Epidermal melanocyte (primary cell): ENCODE measurements around the gene ST7.

ENCODE experiments used
- DNase-seq: peaks from one replicate; pipeline ENCODE4 v3.0.0; 2011; ENCODE audit warnings: low spot score; ENCODE audit not compliant: insufficient read length

The ST7 gene

DNA sequence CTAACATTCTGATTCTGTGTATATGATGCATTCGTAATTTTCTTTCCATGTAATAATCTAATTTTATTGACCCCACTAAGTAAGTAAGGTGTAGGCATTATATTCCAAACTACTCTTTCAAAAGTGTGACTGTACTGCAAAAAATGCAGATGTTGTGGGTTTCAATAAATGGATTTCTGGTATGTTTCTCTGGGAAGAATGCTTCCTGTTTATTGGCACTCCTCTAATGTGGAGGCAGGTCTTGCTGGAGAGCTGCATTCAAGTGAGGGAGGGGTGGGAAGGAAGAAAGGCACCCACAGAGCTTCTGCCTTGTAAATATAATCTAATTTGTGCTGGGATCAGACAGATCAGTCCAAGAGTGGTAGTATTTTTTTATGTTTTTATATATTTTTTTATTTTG, 23.9 kb downstream of the ST7 start:
- no peak for DNase-seq

DNA sequence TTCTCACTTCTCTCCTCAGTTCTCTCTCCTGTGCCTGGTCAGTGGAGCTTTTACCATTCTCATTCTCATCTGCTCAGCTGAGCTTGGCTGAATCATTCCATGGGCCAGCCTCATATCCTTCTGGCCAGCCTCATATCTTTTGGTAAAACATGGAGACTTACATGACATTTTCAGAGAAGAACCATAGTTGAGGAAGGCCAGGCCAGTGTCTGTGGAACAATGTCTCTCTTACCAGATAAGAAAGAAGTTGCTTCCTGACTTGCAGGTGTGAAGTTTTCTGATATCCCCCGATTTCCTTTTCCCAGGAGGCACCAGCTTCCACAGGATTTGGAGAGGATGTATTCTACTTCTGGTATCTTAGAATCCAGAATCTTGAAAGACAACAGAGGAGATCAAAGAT, 24.7 kb downstream of the ST7 start:
- DNase-seq = no peak

DNA sequence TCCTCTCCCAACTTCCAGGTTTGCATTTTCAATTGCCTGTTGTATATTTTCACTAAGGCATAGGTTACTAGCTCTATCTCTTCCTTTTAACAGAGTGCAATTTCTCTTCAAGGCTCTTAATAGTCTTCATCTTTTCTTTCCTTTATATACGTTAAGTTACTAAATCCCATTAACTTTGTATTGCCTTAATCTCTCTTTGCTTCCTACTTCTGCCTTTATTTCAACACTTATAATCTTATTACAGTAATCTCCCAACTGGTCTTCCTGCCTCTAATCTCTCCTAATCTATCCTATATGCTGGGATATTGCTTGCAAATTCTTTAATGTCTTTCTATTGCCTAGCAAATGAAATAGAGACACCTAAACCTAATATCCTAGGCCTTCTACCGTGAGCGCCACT, 26.1 kb downstream of the ST7 start:
- DNase-seq = no peak

DNA sequence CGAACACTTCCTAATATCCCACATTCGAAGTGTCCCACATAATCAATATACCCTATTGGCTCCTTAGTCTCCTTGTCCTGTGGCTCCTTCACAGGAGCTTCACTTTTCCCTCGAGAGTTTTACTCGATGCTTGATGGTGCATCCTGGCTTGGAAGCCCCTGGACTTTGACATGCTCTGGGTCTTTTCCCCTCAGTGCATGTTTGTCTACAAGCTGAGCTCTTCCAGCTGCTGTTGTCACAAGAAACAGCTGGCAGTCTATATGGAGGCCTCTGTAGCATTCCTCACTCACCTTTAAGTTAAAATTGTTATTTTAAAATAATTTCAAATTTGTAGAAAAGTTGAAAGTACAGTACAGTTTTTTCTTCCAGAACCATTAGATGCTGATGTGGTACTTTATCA, 27.1 kb downstream of the ST7 start:
- no peak for DNase-seq

DNA sequence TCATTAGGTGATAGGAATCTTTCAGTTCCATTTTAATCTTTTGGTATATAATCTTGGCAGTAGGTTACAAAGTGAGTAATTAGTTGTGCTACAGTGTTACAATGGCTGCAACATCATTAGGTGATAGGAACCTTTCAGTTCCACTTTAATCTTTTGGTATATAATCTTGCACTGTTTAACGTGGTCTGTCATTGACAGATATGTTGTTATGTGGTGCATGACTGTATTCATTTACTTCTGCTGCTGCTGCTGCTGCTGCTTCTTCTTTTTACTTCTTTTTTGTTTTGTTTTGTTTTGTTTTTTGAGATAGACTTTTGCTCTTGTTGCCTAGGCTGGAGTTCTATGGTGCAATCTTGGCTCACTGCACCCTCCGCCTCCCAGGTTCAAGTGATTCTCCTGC, 28.6 kb downstream of the ST7 start:
- no peak for DNase-seq

DNA sequence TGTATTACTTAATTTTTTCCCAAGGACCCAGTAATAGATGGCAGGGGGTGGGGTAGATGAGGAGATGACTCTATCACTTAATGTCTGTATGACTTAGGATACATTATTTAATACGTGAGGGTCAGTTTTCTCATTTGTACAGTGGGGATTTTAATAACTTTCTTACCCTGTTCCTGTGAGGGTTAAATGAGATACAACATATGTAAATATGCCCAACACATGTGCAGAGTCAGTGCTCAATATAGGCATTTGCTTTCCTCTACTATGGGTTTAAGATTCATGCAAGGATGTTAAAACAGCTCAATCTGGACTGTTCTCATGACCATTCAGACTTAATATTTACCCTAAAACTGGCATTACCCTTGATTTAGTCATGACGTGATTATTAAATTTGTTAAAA, 31.2 kb downstream of the ST7 start:
- no peak for DNase-seq

DNA sequence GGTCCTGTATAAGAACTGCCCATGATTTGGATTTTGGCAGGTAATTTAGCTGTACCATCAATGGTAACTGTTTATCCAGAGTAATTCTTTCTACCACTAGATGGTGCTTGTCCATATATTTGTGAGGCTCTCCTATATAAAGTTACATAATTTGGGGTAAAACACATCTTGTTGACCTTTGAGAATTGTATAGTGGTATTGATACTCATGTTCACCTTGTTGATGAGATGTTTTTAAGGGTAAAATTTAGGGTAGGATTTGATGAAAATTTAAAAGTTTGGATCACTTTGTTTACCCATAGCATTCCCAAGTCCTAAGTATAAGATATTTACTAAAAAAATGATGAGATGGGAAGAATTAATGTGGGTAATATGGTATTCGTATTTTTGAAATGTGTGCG, 31.6 kb downstream of the ST7 start:
- no peak for DNase-seq

DNA sequence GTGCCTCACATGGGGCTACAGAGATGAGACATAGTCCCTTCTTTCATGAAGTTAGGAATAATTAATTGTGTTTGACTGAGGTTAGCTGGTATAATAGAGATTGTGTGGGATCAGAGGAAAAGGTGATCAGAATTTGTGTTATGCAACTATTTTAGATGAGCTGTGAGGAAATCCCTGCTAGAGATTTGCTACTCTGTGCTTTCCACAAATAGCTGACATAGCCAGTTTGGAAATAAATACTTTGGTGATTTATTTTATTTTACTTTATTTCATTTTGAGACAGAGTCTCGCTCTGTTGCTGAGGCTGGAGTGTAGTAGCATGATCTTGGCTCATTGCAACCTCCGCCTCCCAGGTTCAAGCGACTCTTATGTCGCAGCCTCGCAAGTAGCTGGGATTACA, 32.3 kb downstream of the ST7 start:
- no peak for DNase-seq

DNA sequence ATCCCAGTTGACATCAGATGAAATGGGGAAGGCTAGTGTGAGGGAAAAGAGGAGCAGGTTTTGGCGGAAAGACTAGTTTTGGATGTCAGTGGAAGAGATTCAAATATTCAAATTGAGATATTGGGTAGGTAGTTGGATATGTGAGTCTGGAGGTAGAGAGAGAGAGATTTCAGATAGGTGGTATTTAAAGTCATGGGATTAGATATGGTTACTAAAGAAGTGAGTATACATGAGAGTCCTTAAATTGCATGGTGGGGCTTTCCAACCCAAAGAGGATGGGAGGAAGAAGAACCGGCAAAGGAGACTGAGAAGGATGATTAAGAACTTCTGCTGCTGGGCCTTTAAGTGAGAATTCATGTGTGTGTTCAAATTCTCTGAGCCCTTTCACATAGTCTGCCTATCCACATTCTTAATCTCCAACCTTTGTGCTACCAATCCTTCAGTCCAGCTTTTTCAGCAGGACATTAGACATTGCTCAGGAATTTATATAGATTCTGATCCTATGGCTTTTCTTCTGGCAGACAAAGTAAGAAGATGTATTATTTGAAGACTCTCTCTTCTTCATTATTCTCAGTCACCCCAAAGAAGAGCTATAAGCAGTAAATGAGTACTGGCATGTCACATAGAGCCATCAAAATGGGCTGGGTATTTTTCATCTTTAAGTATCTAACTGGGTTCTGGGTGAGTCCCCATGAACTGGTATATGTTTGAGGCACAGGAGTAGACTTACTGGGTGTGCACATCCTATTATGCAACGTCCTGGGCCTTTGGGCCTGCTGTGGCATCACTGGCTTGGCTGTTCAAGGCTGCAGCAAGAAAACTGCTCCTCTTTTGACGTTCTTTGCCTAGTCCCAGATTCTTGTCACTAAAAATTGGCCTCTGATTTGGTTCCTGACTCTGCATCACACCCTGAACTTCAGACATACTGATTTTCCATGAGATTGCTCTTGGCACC, 33.6 kb downstream of the ST7 start:
- no peak for DNase-seq

DNA sequence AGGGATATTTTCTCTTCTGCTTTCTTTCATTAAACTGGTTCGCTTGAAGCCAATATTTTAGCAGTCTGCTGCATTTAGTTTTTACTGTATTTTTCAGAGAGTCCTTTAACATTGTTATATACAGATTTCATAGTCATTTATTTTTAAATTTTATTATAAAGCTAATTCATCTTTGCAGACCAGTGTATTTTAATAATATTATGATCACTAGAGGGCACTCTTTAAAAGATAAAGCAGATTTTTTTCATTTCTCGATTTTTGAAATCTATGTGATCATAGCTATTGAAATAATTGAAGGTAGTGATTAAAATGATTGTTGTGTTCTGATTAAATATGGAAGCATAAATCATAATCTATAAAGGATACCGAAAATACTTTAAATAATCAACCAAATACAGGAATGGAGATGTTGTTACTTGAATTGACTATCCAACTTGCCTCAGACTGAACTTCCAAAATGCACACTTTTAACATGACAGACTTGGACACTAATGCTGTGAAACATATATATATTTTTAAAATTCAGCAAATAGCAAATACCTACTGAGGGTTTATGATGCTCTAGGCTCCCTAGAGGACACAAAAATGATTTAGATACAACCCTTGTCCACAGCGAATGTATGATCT, 35.2 kb downstream of the ST7 start:
- DNase-seq = no peak

DNA sequence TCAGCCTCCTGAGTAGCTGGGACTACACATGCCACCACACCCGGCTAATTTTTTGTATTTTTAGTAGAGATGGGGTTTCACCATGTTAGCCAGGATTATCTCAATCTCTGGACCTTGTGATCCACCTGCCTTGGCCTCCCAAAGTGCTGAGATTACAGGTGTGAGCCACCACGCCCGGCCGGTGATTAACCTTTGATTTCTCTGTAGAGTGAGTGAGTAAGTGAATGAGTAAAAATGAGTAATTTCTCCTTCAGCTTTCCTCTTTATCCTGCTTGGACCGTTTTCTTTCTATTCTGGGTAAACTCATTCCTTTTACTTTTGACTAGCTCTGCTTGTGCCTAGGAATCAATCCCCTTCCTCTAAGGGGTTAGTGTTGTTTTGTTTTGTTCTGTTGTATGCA, 36.8 kb downstream of the ST7 start:
- no peak for DNase-seq

DNA sequence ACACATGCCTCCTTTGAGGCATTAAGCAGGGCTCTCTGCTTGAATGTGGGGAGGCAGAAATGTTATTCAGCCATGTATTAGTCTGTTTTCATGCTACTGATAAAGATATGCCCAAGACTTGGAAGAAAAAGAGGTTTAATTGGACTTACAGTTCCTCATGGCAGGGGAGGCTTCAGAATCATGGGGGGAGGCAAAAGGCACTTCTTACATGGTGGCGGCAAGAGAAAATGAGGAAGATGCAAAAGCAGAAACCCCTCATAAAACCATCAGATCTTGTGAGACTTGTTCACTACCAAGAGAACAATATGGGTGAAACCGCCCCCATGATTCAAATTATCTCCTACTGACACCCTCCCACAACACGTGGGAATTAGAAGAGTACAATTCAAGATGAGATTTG, 37.9 kb downstream of the ST7 start:
- no peak for DNase-seq

DNA sequence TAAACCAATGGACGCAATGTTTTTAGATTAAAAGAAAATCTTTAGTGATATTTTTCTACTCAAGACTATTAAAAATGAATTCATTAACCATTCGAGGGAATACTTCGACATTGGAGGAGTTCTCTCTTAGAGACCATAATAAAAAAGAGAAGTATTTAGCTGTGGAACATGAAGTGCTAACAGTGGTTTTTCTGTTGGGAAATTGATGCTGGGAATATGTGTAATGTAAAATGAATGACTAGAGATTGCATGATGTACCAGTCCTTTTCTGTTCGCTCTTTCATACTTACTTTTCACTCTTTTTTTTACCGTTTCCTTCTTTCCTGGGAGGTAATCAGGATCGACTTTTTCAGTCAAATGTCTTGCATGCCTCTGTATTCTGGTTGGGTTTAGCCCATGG, 41.3 kb downstream of the ST7 start:
- no peak for DNase-seq

DNA sequence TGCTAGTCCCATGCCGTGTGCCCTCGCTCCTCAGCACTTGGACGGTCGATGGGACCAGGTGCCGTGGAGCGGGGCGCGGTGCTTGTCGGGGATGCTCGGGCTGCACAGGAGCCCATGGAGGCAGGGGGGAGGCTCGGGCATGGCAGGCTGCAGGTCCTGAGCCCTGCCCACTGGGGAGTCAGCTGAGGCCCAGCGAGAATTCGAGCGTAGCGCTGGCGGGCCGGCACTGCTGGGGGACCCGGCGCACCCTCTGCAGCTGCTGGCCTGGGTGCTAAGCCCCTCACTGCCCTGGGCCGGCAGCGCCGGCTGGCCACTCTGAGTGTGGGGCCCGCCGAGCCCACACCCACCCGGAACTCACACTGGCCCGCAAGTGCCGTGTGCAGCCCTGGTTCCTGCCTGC, 44.7 kb downstream of the ST7 start:
- DNase-seq = no peak

DNA sequence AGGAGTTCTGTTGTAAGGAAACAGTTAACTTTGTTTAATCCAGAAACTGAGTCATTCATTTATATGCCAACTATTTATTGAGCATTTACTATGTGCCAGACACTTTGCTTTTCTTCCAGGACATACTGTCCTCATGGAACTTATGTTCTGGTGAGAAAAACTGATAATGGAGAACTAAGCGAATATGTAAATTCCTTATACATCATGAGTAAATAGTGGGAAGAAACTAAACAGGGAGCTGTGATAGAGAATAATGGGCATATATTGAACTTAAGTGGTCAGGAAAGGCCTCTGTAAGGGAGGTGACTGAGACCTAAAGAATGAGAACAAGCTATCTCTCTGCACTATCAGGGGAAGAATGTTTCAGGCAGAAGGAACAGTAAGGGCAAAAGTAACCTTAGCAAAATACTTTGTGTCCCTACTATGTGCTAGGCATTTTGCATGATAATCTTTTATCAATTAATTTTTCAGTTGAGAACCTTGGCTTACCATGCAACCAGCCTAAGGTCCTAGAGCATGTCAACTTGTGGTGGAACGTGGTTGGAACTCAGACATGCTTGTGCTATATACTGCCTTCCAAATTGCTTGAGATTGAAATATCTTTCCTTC, 45.4 kb downstream of the ST7 start:
- DNase-seq = no peak

DNA sequence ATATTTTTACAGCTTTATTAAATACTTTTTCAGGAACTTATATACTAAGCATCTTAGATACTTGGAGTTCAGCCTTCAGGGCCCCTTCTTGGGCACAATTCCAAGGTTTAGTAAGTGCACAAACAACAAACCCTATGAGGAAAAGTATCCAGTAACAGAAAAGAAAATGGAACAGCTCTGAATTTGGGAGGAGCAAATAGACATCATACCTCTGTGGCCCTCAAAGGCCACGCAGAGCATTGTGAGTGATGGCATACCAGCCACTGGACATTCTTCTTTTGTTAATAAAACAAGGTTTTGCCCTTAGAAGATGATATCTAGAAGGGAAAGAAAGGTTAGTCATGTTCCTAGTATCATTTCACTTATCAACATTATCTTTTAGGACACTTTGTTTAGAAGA, 46.0 kb downstream of the ST7 start:
- DNase-seq = no peak

DNA sequence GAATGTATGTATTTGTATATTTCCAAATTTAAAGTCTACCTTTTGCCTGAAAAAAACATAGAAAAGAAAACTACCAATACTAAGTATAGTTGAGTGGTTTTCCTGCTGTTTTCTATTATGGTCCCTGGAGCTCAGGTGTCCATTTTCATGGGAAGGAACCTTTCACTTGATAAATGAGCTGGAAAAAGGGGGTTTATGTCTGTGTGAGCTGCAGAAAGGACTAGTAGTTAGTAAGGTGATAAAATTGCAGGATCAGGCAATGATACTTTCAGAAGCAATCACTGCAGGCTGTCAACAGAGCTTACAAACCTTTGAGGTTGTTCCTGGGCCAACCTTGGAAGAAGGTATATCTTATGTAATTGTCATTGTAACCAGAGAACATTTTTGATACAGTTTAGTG, 48.0 kb downstream of the ST7 start:
- no peak for DNase-seq

DNA sequence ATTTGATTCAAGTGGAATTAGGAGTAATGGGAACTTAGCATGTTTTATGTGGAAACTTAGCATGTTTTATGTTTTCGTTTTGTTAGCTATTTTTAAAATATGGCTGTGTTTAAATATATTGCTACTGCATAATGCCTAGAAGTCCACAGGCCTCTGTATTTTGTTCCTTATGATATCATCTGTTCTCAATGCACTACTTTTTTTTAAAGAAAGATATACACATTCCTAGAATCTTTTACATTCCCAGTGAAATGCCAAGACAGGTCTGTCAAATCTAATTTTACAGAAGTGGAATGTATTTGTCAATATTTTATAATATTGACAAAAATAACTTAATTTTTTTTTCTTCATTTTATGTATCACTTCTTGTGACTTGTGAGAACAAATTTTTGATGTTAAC, 51.6 kb downstream of the ST7 start:
- DNase-seq = no peak

DNA sequence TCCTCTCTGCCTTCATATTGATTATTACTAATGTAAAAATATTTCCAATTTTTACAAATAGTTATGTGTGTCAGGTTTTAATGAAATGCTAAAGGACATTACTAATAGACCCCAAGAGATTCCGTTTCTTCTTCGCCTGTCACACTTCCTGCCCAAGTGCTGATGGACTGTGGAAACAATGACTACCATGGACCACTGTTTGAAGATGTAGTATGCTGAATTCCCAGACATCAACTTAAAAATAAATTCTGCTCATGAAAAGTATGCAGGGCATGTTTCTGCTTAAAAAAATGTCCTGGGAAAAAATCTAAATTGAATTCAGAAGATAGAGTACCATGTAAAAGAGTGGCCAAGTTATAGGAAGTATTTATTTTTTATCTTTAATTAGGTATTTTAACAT, 52.1 kb downstream of the ST7 start:
- DNase-seq = no peak

DNA sequence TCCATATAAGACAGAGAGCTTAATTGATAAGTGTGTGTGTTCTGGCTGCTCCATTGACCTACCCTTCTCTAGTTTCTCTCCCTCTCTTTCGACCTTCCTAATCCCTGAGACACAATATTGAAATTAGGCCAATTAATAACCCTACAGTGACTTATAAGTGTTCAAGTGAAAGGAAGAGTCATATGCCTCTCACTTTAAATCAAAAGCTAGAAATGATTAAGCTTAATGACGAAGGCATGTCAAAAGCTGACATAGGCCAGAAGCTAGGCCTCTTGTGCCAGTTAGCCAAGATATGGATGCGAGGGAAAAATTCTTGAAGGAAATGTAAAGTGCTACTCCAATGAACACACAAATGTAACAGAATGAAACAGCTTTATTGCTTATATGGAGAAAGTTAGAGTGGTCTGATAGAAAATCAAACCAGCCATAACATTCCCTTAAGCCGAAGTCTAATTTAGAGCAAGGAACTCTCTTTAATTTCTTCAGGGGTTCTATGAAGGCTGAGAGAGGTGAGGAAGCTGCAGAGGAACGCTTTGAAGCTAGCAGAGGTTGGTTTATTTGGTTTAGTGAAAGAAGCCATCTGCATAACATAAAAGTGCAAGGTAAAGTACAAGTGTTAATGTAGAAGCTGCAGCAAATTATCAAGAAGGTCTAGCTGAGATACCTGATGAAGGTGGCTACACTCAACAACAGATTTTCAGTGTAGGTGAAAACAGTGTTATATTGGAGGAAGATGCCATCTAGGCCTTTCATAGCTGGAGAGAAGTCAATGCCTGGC, 53.8 kb downstream of the ST7 start:
- DNase-seq = no peak

DNA sequence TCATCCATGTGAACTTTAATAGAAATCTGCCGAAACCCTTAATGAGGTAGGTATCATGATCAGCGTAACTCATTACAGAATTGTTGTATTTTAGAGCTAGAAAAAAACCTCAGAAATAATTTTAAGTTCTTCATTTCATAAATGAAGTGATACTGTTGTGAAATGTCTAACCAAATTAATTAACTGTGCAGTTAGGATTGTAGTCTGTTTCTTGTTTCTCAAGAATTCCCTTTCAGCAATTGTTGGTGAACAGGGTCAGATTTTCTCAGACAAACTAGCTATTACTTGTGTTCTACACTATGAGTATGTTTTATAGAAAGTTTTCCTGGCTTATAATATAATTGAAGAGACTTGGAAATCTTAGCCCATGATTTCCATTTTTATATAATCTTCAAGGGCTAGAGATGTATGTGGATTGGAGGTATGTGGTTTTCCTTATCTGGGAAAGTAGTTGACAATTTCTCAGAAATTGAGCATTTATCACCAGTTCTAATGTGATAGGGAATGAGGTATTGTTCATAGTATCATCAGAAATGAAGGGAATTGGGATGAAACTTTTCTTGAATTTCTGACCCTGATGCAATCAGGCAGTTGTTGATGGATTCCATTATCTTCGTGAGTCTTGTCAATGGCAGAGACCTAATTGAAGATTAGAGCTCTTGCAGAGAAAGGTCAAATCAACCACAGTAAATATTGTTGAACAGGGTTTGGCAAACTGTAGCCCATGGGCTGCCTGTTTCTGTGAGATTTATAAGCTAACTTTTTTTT, 55.0 kb downstream of the ST7 start:
- DNase-seq = no peak
